ENCODE data around the gene MTMR1.

GRCh38 chrX:150775569-150776350 is 82.6 kb downstream of the MTMR1 start:
- TF ChIP-seq CREB1 (IDR thresholded peaks at IDR 0.05) (no peak), CREB1 (CRISPR knock-in tag; IDR thresholded peaks at IDR 0.05) (no peak), POLR2B (IDR thresholded peaks at IDR 0.05; ENCODE audit: low read depth, partially characterized antibody) (no peak), JUND (IDR thresholded peaks at IDR 0.05; ENCODE audit: borderline replicate concordance, low read depth, low read length) (no peak), JUND (tag; IDR thresholded peaks at IDR 0.05; ENCODE audit: borderline replicate concordance, low read depth, low read length) (no peak), LCOR (CRISPR knock-in tag; IDR thresholded peaks at IDR 0.05) (no peak), E4F1 (CRISPR knock-in tag; IDR thresholded peaks at IDR 0.05; ENCODE audit: borderline replicate concordance) (no peak), HDAC2 (IDR thresholded peaks at IDR 0.05) (no peak), ELF4 (CRISPR knock-in tag; IDR thresholded peaks at IDR 0.05) (no peak), TARDBP (IDR thresholded peaks at IDR 0.05) (no peak), ZNF408 (CRISPR knock-in tag; IDR thresholded peaks at IDR 0.05; ENCODE audit: low read depth) (no peak), BRCA1 (IDR thresholded peaks at IDR 0.05) (no peak), BRCA1 (CRISPR knock-in tag; IDR thresholded peaks at IDR 0.05) (no peak)
